GM21825 (cell line): Measurements from ENCODE around the gene TNRC18.
"Not testable (repeated sequence)": the region's sequence is repeated elsewhere in the genome, so short reads cannot be mapped to it uniquely, and the experiment has no call there.

ENCODE experiments used
- ATAC-seq: cut with Tn5 transposase; IDR thresholded peaks from one replicate; pipeline ENCODE4 v1.9.1; 2021; ENCODE audit warnings: mild to moderate bottlenecking, moderate library complexity; ENCODE audit not compliant: unreplicated experiment

The TNRC18 gene

GRCh38 chr7:5279734-5280133 is 143.9 kb downstream of the TNRC18 start:
- no peak for ATAC-seq

GRCh38 chr7:5278766-5279165 is 144.9 kb downstream of the TNRC18 start:
- no peak for ATAC-seq

GRCh38 chr7:5276611-5277010 is 147.0 kb downstream of the TNRC18 start:
- ATAC-seq: no peak

- ATAC-seq: not testable (repeated sequence)
These were observed 147.5 kb downstream of the TNRC18 start for GRCh38 chr7:5276123-5276522.

GRCh38 chr7:5275510-5275909 is 148.1 kb downstream of the TNRC18 start:
- not testable (repeated sequence) for ATAC-seq

GRCh38 chr7:5274985-5275431 is 148.6 kb downstream of the TNRC18 start:
- not testable (repeated sequence) for ATAC-seq

- no peak for ATAC-seq
These were observed 149.2 kb downstream of the TNRC18 start for GRCh38 chr7:5274441-5274840.

- not testable (repeated sequence) for ATAC-seq
These were observed 149.7 kb downstream of the TNRC18 start for GRCh38 chr7:5273831-5274405.

- ATAC-seq: no peak
These were observed 152.8 kb downstream of the TNRC18 start for GRCh38 chr7:5270788-5271187.

GRCh38 chr7:5269992-5270657 is 153.5 kb downstream of the TNRC18 start:
- ATAC-seq: not testable (repeated sequence)

- not testable (repeated sequence) for ATAC-seq
These were observed 155.8 kb downstream of the TNRC18 start for GRCh38 chr7:5267829-5268228.

GRCh38 chr7:5266191-5267028 is 157.2 kb downstream of the TNRC18 start:
- no peak for ATAC-seq

GRCh38 chr7:5265320-5266190 is 158.1 kb downstream of the TNRC18 start:
- no peak for ATAC-seq

- ATAC-seq: not testable (repeated sequence)
These were observed 160.6 kb downstream of the TNRC18 start for GRCh38 chr7:5263066-5263465.

GRCh38 chr7:5260530-5261068 is 163.0 kb downstream of the TNRC18 start:
- not testable (repeated sequence) for ATAC-seq
